A549 treated with dexamethasone at 1 μM for 4 hours (cell line): ENCODE data around the gene RSPH9. TPM values are rescaled to one million over a fixed set of nuclear protein-coding genes. Genes with fewer than 3 reads are reported as not detected.

ENCODE experiments used
- total RNA-seq: library from RNA; stranded (reverse); fragments of 200-300 nt; extraction: Qiagen RNA extraction; gene quantifications from 5 replicates; pipeline ENCODE4 v1.2.3, GENCODE V29; 2022

The RSPH9 gene
- total RNA-seq = 0.14 to 0.39 TPM (median 0.27 TPM) in 5 replicates

GRCh38 chr6:43644940-43645612, at the start of gene RSPH9:
Gene RSPH9 (plus strand): TSS chr6:43645036. CDS start chr6:43645099, 63 bp downstream.

GRCh38 chr6:43629104-43629504, 15.7 kb upstream of the RSPH9 start, which contains the start of gene GTPBP2:
Gene GTPBP2 (minus strand): TSS chr6:43629264. CDS start chr6:43629162, 102 bp downstream.

GRCh38 chr6:43635387-43636307, 9.2 kb upstream of the RSPH9 start, which contains the start of gene MAD2L1BP:
Gene MAD2L1BP (plus strand): TSS chr6:43635840. CDS start chr6:43635876, 36 bp downstream.

GRCh38 chr6:43687437-43688347, 42.9 kb downstream of the RSPH9 start, which contains the start of gene MRPS18A:
Gene MRPS18A (minus strand): TSS chr6:43687791. CDS start chr6:43687779, 12 bp downstream.

Other genes starting within 250 kb of the RSPH9 start
- 4.4 to 10.1 TPM (median 9.4 TPM) in 5 replicates for gene ABCC10, start 217.5 kb upstream of the RSPH9 start, total RNA-seq
- gene DLK2, start 189.5 kb upstream of the RSPH9 start, total RNA-seq = 4.5 to 7.3 TPM (median 7.0 TPM) in 5 replicates
- gene TJAP1, start 167.5 kb upstream of the RSPH9 start, total RNA-seq = 14.9 to 21.6 TPM (median 17.8 TPM) in 5 replicates
- 0.56 to 0.96 TPM (median 0.95 TPM) in 5 replicates for gene LRRC73, start 134.7 kb upstream of the RSPH9 start, total RNA-seq
- 59.5 to 67.1 TPM (median 65.5 TPM) in 5 replicates for gene YIPF3, start 128.1 kb upstream of the RSPH9 start, total RNA-seq
- 40.0 to 46.9 TPM (median 41.8 TPM) in 5 replicates for gene POLR1C, start 127.9 kb upstream of the RSPH9 start, total RNA-seq
- gene XPO5, start 69.0 kb upstream of the RSPH9 start, total RNA-seq = 24.3 to 29.7 TPM (median 27.4 TPM) in 5 replicates
- 7.5 to 10.7 TPM (median 9.4 TPM) in 5 replicates for gene POLH, start 68.9 kb upstream of the RSPH9 start, total RNA-seq
- gene GTPBP2, start 15.8 kb upstream of the RSPH9 start, total RNA-seq = 12.5 to 18.1 TPM (median 15.9 TPM) in 5 replicates
- 32.3 to 36.0 TPM (median 34.2 TPM) in 5 replicates for gene MAD2L1BP, start 9.2 kb upstream of the RSPH9 start, total RNA-seq
- 47.9 to 55.2 TPM (median 51.5 TPM) in 5 replicates for gene MRPS18A, start 42.8 kb downstream of the RSPH9 start, total RNA-seq
- 27.7 to 34.9 TPM (median 32.4 TPM) in 5 replicates for gene VEGFA, start 125.2 kb downstream of the RSPH9 start, total RNA-seq